ENCODE results near the gene PAWR. TPM values are rescaled to one million over a fixed set of nuclear protein-coding genes. Genes with fewer than 3 reads are reported as not detected.

Gene PAWR
- total and polyA plus RNA-seq, 10 of the 15 experiments (the other 5 are each of a cell fraction or from before 2014, with no cell fraction given), result 8.1 to 70.6 (median 24.2) TPM

DNA sequence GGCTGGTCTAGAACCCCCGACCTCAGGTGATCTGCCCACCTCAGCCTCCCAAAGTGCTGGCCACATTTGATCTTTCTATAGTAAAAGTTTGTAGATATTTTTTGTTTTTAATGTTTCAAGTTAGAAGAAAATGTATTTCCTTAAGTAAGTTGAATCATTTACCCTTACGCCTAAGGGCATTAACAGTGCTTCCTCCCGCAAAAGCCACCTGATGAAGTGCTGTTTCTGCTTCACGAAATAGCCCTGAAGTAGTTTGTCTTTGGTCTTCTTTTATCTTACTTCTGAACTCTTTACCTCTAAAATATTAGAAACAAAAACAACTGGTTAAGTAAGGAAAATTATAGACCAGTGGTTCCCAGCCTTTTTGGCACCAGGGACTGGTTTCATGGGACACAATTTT, 22.7 kb downstream of the PAWR start:
- Histone ChIP-seq H3K79me2 (ENCODE audit: control insufficient read depth, insufficient read depth, low read length) (peaks cover 15% of the 10 kb centered on the region), H3K4me2 (ENCODE audit: control insufficient read depth, insufficient read depth) (no peak overlapping the region), H3K36me3 (ENCODE audit: control insufficient read depth in 2 of 2, insufficient read depth in 2 of 2, low read length in 1 of 2) (peaks cover 2 to 9% of the 10 kb centered on the region in 2 experiments), H3K27me3 (replicated peaks in 1 of 2; ENCODE audit: control insufficient read depth in 2 of 2, insufficient read depth in 2 of 2, low read length in 1 of 2) (no peaks in the 10 kb centered on the region), H2AFZ (ENCODE audit: control insufficient read depth, low read depth, low read length) (no peak overlapping the region), H3K9me3 (replicated peaks; ENCODE audit: control insufficient read depth, insufficient read depth, low read length) (peaks cover 3% of the 10 kb centered on the region; the same call in 2 of the 3 replicates), H3K4me3 (no peak overlapping the region), H4K20me1 (ENCODE audit: control insufficient read depth, insufficient read depth) (no peaks in the 10 kb centered on the region), H3K9ac (ENCODE audit: control insufficient read depth, insufficient read depth, low read length) (no peak overlapping the region), H3K27ac (ENCODE audit: control insufficient read depth, insufficient read depth) (no peak overlapping the region), H3K4me1 (ENCODE audit: control insufficient read depth, insufficient read depth, low read length) (no peaks in the 10 kb centered on the region)
- no TSS peak for BruUV-seq (replicated peaks)
- TF ChIP-seq ZNF622 (IDR thresholded peaks at IDR 0.05), result no peak
- no peak for TF ChIP-seq RAD21 (IDR thresholded peaks at IDR 0.05; ENCODE audit: insufficient read depth, low read depth, low read length)
- no peak for TF ChIP-seq CEBPB (IDR thresholded peaks at IDR 0.05; ENCODE audit: borderline replicate concordance in 1 of 2, low read depth in 2 of 2, low read length in 2 of 2)
- no peak for TF ChIP-seq MXI1 (IDR thresholded peaks at IDR 0.05; ENCODE audit: low read depth, low read length)
- TF ChIP-seq, protein P1, sequence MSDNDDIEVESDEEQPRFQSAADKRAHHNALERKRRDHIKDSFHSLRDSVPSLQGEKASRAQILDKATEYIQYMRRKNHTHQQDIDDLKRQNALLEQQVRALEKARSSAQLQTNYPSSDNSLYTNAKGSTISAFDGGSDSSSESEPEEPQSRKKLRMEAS (IDR thresholded peaks at IDR 0.05; ENCODE audit: low read depth, low read length), result no peak
- TF ChIP-seq CREB1 (IDR thresholded peaks at IDR 0.05; ENCODE audit: low read depth), result no peak
- TF ChIP-seq ETV6 (conservative IDR thresholded peaks at IDR 0.05 in 1 of 2, IDR thresholded peaks at IDR 0.05 in 1 of 2; ENCODE audit: borderline replicate concordance in 1 of 2, low read depth in 1 of 2), result no peak
- TF ChIP-seq, protein P2, sequence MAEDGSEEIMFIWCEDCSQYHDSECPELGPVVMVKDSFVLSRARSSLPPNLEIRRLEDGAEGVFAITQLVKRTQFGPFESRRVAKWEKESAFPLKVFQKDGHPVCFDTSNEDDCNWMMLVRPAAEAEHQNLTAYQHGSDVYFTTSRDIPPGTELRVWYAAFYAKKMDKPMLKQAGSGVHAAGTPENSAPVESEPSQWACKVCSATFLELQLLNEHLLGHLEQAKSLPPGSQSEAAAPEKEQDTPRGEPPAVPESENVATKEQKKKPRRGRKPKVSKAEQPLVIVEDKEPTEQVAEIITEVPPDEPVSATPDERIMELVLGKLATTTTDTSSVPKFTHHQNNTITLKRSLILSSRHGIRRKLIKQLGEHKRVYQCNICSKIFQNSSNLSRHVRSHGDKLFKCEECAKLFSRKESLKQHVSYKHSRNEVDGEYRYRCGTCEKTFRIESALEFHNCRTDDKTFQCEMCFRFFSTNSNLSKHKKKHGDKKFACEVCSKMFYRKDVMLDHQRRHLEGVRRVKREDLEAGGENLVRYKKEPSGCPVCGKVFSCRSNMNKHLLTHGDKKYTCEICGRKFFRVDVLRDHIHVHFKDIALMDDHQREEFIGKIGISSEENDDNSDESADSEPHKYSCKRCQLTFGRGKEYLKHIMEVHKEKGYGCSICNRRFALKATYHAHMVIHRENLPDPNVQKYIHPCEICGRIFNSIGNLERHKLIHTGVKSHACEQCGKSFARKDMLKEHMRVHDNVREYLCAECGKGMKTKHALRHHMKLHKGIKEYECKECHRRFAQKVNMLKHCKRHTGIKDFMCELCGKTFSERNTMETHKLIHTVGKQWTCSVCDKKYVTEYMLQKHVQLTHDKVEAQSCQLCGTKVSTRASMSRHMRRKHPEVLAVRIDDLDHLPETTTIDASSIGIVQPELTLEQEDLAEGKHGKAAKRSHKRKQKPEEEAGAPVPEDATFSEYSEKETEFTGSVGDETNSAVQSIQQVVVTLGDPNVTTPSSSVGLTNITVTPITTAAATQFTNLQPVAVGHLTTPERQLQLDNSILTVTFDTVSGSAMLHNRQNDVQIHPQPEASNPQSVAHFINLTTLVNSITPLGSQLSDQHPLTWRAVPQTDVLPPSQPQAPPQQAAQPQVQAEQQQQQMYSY (CRISPR knock-in tag; IDR thresholded peaks at IDR 0.05), result no peak
- no peak for TF ChIP-seq IKZF1 (conservative IDR thresholded peaks at IDR 0.05)
- no peak for TF ChIP-seq STAT3 (IDR thresholded peaks at IDR 0.05; ENCODE audit: low read depth, low read length)
- TF ChIP-seq CBFB (IDR thresholded peaks at IDR 0.05; ENCODE audit: low read depth), result no peak
- no peak for TF ChIP-seq ZSCAN29 (IDR thresholded peaks at IDR 0.05)
- no peak for TF ChIP-seq KDM1A (IDR thresholded peaks at IDR 0.05; ENCODE audit: borderline replicate concordance)
- no peak for TF ChIP-seq PAX8 (IDR thresholded peaks at IDR 0.05)
- FAIRE-seq (no peak), DNase-seq (ENCODE audit: low read depth, low spot score) (no peak), ATAC-seq (no peak)
- in situ Hi-C loops (cut with MboI) (no loop called here), intact Hi-C loops (cut with micrococcal nuclease; ENCODE audit: unreplicated experiment) (no loop called here)
- ChIA-PET SMC1A (ENCODE audit: uncharacterized antibody, unreplicated experiment) (interaction anchor here (1.0 to 1.5 kb wide), 3 partner anchors 12 to 27 kb away, joined by 3 to 4 read pairs (median 3); no protein-coding TSS in a partner anchor), POLR2A (no interaction called here), RAD21 (ENCODE audit: unreplicated experiment) (no interaction called here), CTCF (no interaction called here)
- WGBS (ENCODE audit: insufficient coverage, insufficient replicate concordance, low lambda C conversion rate, missing lambda C conversion rate), result 99% methylated on average over 4 of the region's 4 CpGs
